H1 (cell line): Measurements from ENCODE around the gene PHF1.

Experiments used
- CEBPB ChIP-seq: IDR thresholded peaks from 2 replicates; pipeline ENCODE4 v1.6.1; 2012; ENCODE audit warnings: low read depth, low read length
- CHD1 ChIP-seq: IDR thresholded peaks from 2 replicates; pipeline ENCODE4 v1.6.1; 2012; ENCODE audit warnings: low read depth, low read length, improper control_type of control experiment
- EZH2 ChIP-seq: fragments of 200-600 bp; sonication (generic); IDR thresholded peaks from 2 replicates; pipeline ENCODE4 v1.7.1; 2012; ENCODE audit warnings: low read depth, mild to moderate bottlenecking, moderate library complexity, low read length, inconsistent platforms; ENCODE audit not compliant: severe bottlenecking
- POLR2A ChIP-seq, 2 experiments: IDR thresholded peaks; 1 replicate in 1 of 2; 2 replicates in 1 of 2; pipeline ENCODE4 v1.6.1; 2011; ENCODE audit warnings: low read depth in 2 of 2, low read length in 2 of 2, mild to moderate bottlenecking in 2 of 2; ENCODE audit errors: control extremely low read depth in 1 of 2
- RNF2 ChIP-seq: fragments of 200-900, 300-1000 bp; sonication (generic); IDR thresholded peaks from 2 replicates; pipeline ENCODE4 v1.7.1; 2016; ENCODE audit warnings: borderline replicate concordance, low read depth, mild to moderate bottlenecking, antibody characterized with exemption, low read length; ENCODE audit not compliant: poor library complexity, severe bottlenecking; ENCODE audit errors: missing control alignments
- RXRA ChIP-seq: IDR thresholded peaks from 2 replicates; pipeline ENCODE4 v1.6.1; 2011; ENCODE audit warnings: low read depth, mild to moderate bottlenecking, low read length, moderate library complexity; ENCODE audit not compliant: insufficient read depth
- SP2 ChIP-seq: IDR thresholded peaks from 2 replicates; pipeline ENCODE4 v1.6.1; 2012; ENCODE audit warnings: mild to moderate bottlenecking, low read length, inconsistent platforms
- YY1 ChIP-seq: IDR thresholded peaks from 2 replicates; pipeline ENCODE4 v1.6.1; 2011; ENCODE audit warnings: low read depth, mild to moderate bottlenecking, low read length
- TF ChIP-seq, protein P1 (sequence below), 3 experiments: IDR thresholded peaks; 1 replicate in 2 of 3; 2 replicates in 1 of 3; pipeline versions ENCODE4 v1.5.1 to v1.6.1; 2011; ENCODE audit warnings: low read length in 3 of 3, mild to moderate bottlenecking in 3 of 3, inconsistent platforms in 2 of 3, low read depth in 1 of 3, moderate library complexity in 1 of 3; ENCODE audit not compliant: insufficient read depth in 1 of 3; ENCODE audit errors: control extremely low read depth in 1 of 3

DNA sequence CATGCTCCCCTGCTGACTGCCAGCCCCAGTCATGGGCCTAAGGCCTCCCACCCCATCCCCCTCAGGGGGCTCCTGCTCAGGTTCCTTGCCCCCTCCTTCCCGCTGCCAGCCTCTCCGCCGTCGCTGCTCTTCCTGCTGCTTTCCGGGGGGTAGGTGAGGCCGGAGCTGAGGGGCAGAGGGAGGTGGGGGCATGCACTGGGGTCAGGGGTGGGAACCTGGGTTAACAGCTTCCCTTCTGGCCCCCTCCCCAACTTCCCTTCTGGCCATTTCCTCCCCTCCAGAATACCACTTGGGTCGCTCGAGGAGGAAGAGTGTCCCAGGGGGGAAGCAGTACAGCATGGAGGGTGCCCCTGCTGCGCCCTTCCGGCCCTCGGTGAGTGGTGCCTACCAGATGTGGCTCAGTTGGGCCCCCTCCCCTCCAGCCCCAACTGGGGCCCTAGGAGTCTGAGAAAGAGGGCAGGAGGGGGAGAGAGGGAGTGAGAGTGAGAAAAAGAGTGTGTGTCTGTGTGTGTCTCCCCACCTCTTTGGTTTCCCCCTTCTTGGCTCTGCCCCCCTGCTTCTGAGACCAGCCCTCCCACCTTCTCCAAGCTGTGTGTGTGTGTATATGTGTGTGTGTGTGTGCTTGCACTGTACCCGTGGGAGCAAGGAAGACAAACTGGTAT, 21.2 kb downstream of the PHF1 start:
- TF ChIP-seq SP2, result no peak
- no peak for TF ChIP-seq POLR2A (IDR thresholded peaks at IDR 0.05; ENCODE audit: control extremely low read depth in 1 of 2, low read depth in 2 of 2, low read length in 2 of 2)
- TF ChIP-seq CEBPB, result no peak
- TF ChIP-seq RXRA, result no peak
- TF ChIP-seq, protein P1, sequence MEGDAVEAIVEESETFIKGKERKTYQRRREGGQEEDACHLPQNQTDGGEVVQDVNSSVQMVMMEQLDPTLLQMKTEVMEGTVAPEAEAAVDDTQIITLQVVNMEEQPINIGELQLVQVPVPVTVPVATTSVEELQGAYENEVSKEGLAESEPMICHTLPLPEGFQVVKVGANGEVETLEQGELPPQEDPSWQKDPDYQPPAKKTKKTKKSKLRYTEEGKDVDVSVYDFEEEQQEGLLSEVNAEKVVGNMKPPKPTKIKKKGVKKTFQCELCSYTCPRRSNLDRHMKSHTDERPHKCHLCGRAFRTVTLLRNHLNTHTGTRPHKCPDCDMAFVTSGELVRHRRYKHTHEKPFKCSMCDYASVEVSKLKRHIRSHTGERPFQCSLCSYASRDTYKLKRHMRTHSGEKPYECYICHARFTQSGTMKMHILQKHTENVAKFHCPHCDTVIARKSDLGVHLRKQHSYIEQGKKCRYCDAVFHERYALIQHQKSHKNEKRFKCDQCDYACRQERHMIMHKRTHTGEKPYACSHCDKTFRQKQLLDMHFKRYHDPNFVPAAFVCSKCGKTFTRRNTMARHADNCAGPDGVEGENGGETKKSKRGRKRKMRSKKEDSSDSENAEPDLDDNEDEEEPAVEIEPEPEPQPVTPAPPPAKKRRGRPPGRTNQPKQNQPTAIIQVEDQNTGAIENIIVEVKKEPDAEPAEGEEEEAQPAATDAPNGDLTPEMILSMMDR (IDR thresholded peaks at IDR 0.05; ENCODE audit: control extremely low read depth in 1 of 3, insufficient read depth in 1 of 3, low read depth in 1 of 3, low read length in 3 of 3), result no peak
- TF ChIP-seq RNF2, result no peak
- TF ChIP-seq EZH2, result no peak
- TF ChIP-seq YY1, result no peak
- TF ChIP-seq CHD1, result no peak
